HG03469 (cell line): ENCODE data around the gene NEUROG2.
"Not testable (repeated sequence)": the region's sequence is repeated elsewhere in the genome, so short reads cannot be mapped to it uniquely, and the experiment has no call there.

Experiments
- ATAC-seq: cut with Tn5 transposase; IDR thresholded peaks from one replicate; pipeline ENCODE4 v1.9.1; 2021; ENCODE audit warnings: mild to moderate bottlenecking, moderate library complexity, moderate number of reproducible peaks; ENCODE audit not compliant: unreplicated experiment

Gene NEUROG2

GRCh38 chr4:112516066-112516470, at the start of gene NEUROG2:
Gene NEUROG2 (minus strand): TSS chr4:112516180. CDS start chr4:112515475, 705 bp downstream.
- ATAC-seq: no peak

- ATAC-seq: no peak
Observed at GRCh38 chr4:112564706-112565270, 48.8 kb upstream of the NEUROG2 start.

DNA sequence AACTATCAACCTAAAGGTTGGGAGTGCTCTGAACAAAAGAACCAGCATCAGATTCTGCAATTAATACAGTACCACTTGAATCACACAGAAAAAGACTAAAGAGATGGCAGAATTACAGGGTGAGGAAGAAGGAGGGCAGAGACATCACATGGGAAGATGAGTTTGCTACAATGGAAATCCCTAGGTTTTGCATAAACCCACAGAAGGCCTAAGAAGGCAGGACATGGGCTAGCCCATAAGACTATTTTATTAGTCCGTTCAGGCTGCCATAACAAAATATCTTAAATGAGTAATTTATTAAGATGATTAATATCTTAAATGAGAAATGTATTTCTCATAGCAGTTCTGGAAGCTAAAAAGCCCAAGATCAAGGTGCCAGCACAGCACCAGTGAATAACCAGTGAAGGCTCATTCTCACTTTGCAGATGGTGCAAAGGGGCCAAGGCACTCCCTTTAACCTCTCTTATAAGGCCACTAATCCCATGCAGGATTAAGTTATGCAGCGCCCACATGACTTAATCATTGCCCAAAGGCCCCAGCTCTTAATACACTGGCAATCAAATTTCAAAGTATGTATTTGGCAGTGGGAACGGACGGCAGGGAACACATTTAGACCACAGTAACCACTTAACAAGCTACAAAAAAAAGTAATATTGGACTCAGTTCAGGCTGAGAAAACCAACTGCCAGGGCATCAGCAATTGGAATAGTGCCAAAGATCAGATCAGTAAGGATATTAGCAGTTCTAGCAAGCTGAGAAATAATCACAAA, 47.6 kb upstream of the NEUROG2 start:
- no peak for ATAC-seq

DNA sequence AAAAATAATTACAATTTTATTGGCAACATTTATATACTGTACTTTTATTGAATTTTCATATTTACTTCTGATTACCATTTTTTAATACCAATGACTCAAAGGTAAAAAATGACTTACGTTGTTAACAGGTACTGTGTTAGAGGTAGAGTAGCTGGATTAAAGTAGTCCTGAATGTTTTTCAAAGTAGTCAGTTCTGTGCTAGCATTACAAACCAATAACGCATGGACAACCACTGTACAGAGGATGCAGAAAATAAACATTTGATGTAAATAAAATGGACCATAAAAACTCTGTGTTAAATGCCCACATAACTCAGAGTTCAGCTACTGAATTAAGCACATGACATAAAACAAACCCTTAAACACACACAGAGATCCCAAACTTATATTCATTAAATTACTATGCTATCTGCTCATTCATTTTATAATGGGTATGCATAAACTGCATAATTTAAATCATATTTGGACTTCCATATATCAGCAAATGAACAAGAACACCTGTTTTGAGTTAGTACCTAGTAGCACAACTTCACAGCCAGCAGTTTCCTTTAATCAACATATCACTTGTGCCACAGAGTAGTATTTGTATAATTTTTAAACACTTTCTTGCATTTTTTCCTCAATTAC, 46.4 kb upstream of the NEUROG2 start:
- ATAC-seq: no peak

DNA sequence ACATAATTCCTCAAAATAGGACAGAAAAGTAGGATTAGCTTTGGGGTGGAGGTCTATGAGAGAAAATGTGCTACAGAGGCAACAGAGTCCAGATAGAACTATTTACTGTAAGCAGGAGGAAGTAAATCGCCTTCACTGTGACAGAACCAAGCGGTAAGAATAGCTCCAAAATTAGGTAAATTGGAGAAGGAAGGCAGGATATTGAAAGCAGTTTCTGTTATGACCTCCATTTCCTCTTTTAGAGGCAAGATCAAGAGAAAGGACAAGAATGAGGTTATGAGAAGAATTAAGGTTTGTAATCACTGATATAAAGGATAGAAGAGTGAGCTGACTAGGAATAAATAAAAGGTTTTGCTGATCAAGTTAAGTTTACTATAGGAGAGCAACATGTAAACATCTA, 44.1 kb upstream of the NEUROG2 start:
- ATAC-seq: peak; percentile 69

GRCh38 chr4:112559053-112559452, 43.1 kb upstream of the NEUROG2 start:
- ATAC-seq: no peak

DNA sequence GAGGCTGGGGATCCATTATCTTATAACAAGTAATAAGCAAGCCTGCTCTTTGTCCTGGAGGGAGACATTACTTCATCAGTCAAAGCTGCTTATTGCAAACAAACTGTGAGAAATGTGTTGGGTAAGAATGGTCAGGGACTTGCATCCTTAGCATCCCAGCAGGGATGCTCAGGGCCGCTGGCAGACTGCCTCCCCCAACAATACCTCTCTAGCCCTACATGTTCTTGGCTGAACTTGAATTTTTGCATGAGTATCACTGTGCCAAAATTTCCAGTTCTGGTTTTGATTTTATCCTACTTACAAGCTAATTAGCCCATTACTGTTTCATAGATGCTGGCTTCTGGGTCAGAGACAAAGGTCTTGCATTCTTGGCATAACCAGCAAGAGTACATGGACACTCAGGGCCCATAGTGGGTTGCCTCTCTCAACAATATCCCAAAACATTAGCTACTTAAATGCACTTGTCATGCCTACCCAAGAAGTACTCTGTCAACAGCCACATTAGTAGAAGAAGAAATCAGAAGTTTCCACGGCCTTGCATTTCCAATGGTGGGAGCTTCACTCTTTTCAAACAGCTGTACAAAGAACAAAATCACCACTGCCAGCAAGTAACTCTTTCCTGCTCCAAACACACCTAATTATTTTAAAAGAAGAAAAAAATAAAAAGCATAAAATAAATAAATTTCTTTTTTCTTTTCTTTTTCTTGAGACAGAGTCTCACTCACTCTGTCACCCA, 41.9 kb upstream of the NEUROG2 start:
- ATAC-seq: no peak

GRCh38 chr4:112554271-112554670, 38.3 kb upstream of the NEUROG2 start:
- ATAC-seq: not testable (repeated sequence)

- ATAC-seq: no peak
Observed at GRCh38 chr4:112552668-112553067, 36.7 kb upstream of the NEUROG2 start.

GRCh38 chr4:112550728-112551127, 34.7 kb upstream of the NEUROG2 start:
- ATAC-seq: no peak

- ATAC-seq: no peak
Observed at GRCh38 chr4:112546476-112546875, 30.5 kb upstream of the NEUROG2 start.

DNA sequence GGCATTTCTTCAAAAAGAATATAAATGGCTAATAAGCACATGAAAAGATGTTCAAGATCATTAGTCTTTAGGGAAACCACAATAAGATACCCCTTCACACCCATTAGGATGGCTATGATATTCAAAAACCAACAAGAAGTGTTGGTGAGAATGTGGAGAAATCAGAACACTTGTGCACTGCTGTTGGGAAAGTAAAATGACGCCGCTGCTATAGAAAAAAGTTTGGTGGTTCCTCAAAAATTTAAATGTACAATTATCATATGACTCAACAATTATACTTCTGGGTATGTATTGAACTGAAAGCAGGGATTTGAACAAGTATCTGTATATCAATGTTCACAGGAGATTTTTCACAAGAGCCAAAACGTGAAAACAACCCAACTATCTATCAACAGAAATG, 29.4 kb upstream of the NEUROG2 start:
- no peak for ATAC-seq

- no peak for ATAC-seq
Observed at GRCh38 chr4:112540695-112541094, 24.7 kb upstream of the NEUROG2 start.

DNA sequence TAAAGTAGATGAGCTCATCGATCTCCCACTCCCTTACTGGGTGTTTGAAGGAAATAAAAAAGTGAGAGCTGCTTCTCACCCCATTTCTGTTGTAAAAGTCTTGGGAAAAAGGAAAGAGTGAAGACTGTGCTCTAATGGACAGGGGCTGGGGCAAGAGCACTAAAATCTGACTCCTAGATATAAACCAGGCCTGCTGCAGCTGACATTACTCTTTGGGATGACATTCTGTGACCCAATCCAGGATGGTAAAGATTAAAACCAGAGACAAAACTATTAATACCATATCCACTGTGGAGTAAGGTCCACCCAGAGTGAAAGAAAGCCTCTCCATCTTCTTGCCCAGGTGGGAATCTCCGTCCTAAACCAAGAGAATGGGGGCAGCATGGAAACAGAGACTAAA, 20.1 kb upstream of the NEUROG2 start:
- ATAC-seq: no peak

GRCh38 chr4:112532267-112532666, 16.3 kb upstream of the NEUROG2 start:
- no peak for ATAC-seq

- ATAC-seq: no peak
Observed at GRCh38 chr4:112531146-112531545, 15.2 kb upstream of the NEUROG2 start.

- no peak for ATAC-seq
Observed at GRCh38 chr4:112526061-112526460, 10.1 kb upstream of the NEUROG2 start.

- ATAC-seq: peak; percentile 80
Observed at GRCh38 chr4:112523764-112524505, 8.0 kb upstream of the NEUROG2 start.

DNA sequence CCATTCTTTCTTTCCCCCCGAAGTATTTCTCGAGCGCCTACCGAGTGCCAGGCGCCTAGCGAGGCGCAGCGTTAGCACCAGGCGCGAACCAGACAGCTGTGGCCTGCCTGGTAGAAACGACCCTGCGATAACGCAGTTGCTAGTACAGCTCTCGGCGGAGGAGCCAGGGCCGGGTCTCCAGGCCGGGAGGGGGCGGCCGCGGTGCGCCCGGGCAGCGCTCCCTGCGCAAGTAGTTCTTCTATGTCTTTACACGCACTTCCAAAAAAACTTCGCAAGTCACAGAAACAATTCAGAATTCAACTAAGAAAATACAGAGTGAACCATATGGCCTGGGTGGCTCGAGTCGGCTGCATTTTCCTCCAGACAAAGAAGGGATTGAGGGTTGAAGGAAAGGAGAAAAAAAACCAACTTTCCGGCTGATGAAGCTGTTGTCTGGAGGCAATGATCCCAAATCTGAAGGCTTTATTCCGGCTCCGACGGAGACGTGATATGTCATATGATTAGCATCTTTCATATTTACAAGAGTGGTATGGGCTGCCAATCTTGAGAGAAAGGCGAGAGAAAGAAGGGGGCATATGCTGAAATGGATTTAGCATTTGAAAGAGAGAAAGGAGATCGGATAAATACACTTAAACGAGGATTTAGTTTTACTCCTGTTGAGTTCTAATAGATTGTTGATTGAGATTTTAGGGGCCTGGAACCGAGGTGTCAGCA, 7.2 kb upstream of the NEUROG2 start:
- ATAC-seq: peak; percentile 27

GRCh38 chr4:112522431-112522830, 6.5 kb upstream of the NEUROG2 start:
- not testable (repeated sequence) for ATAC-seq
